Erythroblast (primary cell): Measurements from ENCODE around the gene ERN1.

ENCODE experiments used
- GATA1 ChIP-seq: IDR thresholded peaks from 2 replicates; pipeline ENCODE4 v1.6.1; 2011; ENCODE audit warnings: low read depth, mild to moderate bottlenecking, control low read depth, low read length, moderate library complexity
- POLR2A ChIP-seq: IDR thresholded peaks from 2 replicates; pipeline ENCODE4 v1.6.1; 2011; ENCODE audit warnings: mild to moderate bottlenecking, low read length

GRCh38 chr17:64015447-64015846, 114.5 kb downstream of the ERN1 start:
- TF ChIP-seq POLR2A (no peak), GATA1 (no peak)
